Stimulated activated CD4-positive, alpha-beta T cell treated with anti-CD3 and anti-CD28 coated beads, TNF-alpha, amount 100 ng/mL, for 48 hours (primary cell): ENCODE data around the gene RGPD8.
"Not testable (repeated sequence)": the region's sequence is repeated elsewhere in the genome, so short reads cannot be mapped to it uniquely, and the experiment has no call there.

Experiments used
- DNase-seq, 3 donors: peaks; one replicate each; pipeline ENCODE4 v3.0.0-alpha.2; 2020; ENCODE audit warnings: low read depth in 3 of 3

RGPD8 gene

GRCh38 chr2:112433480-112433879 lies at the start of gene RGPD8:
TSS of gene RGPD8 (minus strand) at chr2:112433645. CDS start at chr2:112433453, 192 bp downstream.
- peak; percentile 73 to 86 (median 77) for DNase-seq

- peak in 1 of 3 donors; percentile 10 for DNase-seq
Observed at GRCh38 chr2:112483042-112483473, 49.6 kb upstream of the RGPD8 start.

- DNase-seq: peak in 1 of 3 donors; percentile 30
Observed at GRCh38 chr2:112482309-112483041, 49.0 kb upstream of the RGPD8 start.

GRCh38 chr2:112481528-112482233 lies 48.2 kb upstream of the RGPD8 start, which contains the start of gene TTL:
TSS of gene TTL (plus strand) at chr2:112482156. CDS start at chr2:112482345, 189 bp downstream.
- peak; percentile 40 to 80 (median 50) for DNase-seq

- peak; percentile 66 to 83 (median 82) for DNase-seq
Observed at GRCh38 chr2:112481050-112481527, 47.6 kb upstream of the RGPD8 start.

GRCh38 chr2:112480530-112481049 lies 47.1 kb upstream of the RGPD8 start:
- DNase-seq: no peak

GRCh38 chr2:112476434-112476833 lies 43.0 kb upstream of the RGPD8 start:
- DNase-seq: no peak

GRCh38 chr2:112474844-112475486 lies 41.5 kb upstream of the RGPD8 start:
- no peak for DNase-seq

GRCh38 chr2:112472547-112473263 lies 39.3 kb upstream of the RGPD8 start:
- no peak for DNase-seq

GRCh38 chr2:112465382-112465781 lies 31.9 kb upstream of the RGPD8 start:
- no peak for DNase-seq

GRCh38 chr2:112463256-112463655 lies 29.8 kb upstream of the RGPD8 start:
- DNase-seq: no peak

- DNase-seq: no peak
Observed at GRCh38 chr2:112462178-112462577, 28.7 kb upstream of the RGPD8 start.

- DNase-seq: no peak
Observed at GRCh38 chr2:112459372-112459771, 25.9 kb upstream of the RGPD8 start.

GRCh38 chr2:112454586-112454985 lies 21.1 kb upstream of the RGPD8 start:
- no peak for DNase-seq

- DNase-seq: no peak
Observed at GRCh38 chr2:112451317-112451716, 17.9 kb upstream of the RGPD8 start.

GRCh38 chr2:112449854-112450253 lies 16.4 kb upstream of the RGPD8 start:
- DNase-seq: no peak

GRCh38 chr2:112444256-112444655 lies 10.8 kb upstream of the RGPD8 start:
- DNase-seq: not testable (repeated sequence)

- not testable (repeated sequence) for DNase-seq
Observed at GRCh38 chr2:112438603-112439261, 5.3 kb upstream of the RGPD8 start.

GRCh38 chr2:112437405-112437831 lies 4.0 kb upstream of the RGPD8 start:
- not testable (repeated sequence) for DNase-seq

- not testable (repeated sequence) for DNase-seq
Observed at GRCh38 chr2:112436993-112437392, 3.5 kb upstream of the RGPD8 start.
